Amygdala (tissue), 56 donors: ENCODE data around the gene RGS13.

Experiments
- DNase-seq, 56 donors: peaks; one replicate each; lab custom pipeline; 2025; lab: John Stamatoyannopoulos, UW

Gene RGS13

DNA sequence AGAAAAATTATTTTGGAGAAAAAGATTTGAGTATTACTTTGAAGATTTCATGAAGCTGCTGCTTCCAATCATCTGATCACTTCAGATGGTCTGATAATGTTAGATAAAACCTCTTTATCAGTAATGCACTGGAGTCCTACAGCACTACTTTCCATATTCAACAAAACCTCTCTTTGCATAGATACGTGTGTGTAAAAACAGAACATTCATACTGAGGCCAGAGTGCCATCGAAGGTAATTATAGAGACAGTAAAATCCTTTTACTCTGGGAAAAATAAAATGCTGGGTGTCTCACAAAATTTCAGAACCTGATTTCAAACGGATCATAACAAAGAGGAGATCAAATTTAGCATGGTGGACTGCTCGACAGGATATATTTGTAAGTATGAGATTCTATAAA, at the start of gene RGS13:
Gene RGS13, plus strand, starts transcription at position 209 of the 400 bp plus-strand sequence. CDS start 8,188 bp downstream, outside the sequence.
- DNase-seq: no peak

GRCh38 chr1:192587386-192588266, 48.3 kb upstream of the RGS13 start:
- DNase-seq: no peak

DNA sequence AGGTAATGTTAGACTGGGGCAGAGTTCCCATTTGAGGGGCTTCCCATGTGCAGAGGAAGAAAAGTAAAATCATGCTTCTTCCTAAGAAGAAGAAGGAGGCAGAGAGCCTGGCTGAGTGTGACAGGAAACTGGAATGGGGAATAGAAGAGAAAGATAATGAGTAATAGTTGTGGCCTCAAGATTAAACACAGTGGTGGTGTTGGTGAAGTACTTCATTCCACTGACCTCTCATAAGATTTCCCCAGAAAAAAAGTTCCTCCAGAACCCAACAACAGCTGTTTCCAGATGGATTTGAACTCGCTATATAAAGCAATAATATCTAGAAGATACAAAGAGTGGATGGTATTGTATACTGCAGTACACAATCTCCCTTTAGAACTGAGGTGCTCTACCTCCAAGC, 47.4 kb upstream of the RGS13 start:
- DNase-seq: no peak

- DNase-seq: no peak
These were observed 46.1 kb upstream of the RGS13 start for GRCh38 chr1:192589813-192590212.

DNA sequence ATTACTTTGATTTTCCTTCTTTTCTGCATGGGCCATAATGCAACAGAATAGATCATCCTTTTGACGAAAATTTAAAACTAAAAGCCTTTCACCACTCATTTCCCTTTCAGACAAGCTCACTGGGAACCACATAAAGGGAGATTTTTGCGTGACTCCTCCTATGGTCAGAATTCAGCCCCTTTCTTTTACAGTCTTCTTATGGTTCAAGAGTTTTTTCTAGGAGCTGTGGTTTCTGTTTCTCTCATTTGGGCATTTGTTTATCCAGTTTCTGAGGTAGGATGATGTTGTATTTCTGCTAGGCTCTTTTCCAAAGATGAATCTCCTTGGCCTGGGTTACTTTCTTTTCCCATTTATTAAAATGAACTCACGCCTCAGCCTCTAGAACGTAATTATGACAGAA, 43.4 kb upstream of the RGS13 start:
- DNase-seq: no peak

- no peak for DNase-seq
These were observed 42.8 kb upstream of the RGS13 start for GRCh38 chr1:192592981-192593708.

DNA sequence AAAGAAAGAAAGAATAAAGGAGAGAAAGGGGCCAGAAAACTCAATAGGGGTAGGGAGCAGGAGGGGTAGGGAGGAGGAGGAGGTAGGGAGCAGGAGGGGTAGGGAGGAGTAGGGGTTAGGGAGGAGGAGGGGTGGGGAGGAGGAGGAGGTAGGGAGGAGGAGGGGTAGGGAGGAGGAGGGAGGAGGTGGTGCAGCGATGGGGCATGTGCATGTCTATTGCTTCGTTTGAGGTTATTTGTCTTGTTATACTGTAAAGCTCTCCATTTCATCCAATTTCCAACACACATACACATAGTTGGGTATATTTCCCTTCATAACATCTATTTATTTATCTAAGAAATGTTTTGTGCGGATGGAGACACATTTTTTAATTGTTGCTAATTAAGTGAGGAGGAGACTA, 40.6 kb upstream of the RGS13 start:
- DNase-seq: no peak

DNA sequence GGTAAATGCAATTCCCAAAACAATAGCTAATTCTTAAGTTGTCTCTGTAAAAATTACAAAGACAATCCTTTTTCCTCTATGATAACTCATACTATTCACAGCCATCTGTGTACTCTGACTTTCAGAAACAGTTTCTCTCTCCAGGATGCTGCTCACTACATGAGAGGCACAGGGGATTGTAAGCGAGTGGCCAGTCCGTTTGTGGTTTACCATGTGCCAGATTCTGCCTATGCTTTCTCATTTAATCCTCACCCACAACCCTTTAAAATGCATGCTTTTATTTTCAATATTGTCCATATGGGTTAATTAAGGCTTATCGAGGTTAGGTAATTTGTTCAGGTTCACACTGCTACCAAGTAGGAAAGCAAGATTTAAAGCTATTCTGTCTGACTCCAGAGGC, 37.4 kb upstream of the RGS13 start:
- DNase-seq: no peak

DNA sequence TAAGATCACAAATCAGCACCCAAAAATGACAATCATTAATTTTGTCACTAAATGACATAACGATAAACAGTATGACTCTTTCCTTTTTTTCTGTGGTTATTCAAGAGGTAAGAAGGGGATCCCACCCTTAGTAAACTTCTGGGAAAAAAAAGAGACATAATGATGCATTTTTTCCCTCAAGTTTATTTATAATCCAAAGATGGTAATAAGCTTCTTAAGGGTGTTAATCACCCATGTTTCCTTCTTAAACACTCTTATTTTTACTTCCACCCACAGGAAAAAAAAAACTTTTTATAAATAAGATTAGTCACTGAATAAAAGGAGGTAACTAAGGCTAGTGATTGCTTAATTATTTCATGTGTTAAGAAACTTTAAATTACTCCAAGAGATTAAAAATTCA, 35.7 kb upstream of the RGS13 start:
- DNase-seq: no peak

- DNase-seq: no peak
These were observed 34.8 kb upstream of the RGS13 start for GRCh38 chr1:192601143-192601542.

- DNase-seq: no peak
These were observed 34.4 kb upstream of the RGS13 start for GRCh38 chr1:192601567-192601966.

- DNase-seq: no peak
These were observed 33.2 kb upstream of the RGS13 start for GRCh38 chr1:192602757-192603156.

GRCh38 chr1:192603218-192603787, 32.6 kb upstream of the RGS13 start:
- DNase-seq: no peak

DNA sequence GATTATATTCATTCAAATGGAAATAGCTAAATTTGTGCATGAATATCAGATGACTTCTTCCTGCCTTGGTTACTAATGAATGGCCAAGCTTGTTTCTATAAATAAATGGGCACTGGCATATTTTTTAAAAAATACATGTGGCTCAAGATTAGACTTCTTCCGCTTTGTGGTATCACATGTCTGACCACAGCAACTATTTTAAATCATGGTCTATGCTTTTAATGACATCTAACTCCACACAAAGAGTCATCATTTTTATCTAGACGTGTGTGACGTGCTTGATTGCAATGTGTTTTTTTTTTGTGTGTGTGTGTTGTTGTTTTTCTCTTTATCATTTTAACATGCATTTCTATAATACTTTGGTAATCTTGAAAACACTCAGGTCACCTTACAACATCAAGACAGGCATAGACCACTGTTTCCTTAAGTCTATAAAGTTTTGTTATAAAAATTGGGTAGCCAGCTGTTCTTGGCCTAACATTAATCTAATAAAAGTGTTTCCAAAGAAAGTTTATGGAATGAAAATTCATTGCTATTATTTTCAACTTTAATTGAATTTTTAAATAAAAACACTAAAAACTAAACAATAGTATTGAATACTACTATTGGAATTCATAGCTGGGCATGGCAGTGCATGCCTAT, 30.8 kb upstream of the RGS13 start:
- no peak for DNase-seq

DNA sequence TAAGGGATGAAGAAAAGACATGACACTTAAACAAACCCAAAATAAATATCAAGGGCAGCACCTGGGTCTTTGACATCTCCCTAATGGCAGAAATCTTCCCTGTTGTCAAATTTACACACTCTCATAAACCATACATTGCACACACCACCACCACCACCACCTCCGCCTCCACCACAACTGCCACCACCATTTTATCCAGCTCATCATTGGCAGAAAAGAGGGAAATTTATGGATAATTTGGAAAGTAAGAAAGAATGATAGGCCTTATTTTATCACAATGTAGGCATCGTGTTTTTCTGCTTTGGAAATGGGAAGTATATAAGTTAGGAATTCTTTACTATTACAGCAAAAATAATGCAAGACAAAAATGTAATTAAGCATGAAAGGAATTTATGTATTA, 27.3 kb upstream of the RGS13 start:
- no peak for DNase-seq

DNA sequence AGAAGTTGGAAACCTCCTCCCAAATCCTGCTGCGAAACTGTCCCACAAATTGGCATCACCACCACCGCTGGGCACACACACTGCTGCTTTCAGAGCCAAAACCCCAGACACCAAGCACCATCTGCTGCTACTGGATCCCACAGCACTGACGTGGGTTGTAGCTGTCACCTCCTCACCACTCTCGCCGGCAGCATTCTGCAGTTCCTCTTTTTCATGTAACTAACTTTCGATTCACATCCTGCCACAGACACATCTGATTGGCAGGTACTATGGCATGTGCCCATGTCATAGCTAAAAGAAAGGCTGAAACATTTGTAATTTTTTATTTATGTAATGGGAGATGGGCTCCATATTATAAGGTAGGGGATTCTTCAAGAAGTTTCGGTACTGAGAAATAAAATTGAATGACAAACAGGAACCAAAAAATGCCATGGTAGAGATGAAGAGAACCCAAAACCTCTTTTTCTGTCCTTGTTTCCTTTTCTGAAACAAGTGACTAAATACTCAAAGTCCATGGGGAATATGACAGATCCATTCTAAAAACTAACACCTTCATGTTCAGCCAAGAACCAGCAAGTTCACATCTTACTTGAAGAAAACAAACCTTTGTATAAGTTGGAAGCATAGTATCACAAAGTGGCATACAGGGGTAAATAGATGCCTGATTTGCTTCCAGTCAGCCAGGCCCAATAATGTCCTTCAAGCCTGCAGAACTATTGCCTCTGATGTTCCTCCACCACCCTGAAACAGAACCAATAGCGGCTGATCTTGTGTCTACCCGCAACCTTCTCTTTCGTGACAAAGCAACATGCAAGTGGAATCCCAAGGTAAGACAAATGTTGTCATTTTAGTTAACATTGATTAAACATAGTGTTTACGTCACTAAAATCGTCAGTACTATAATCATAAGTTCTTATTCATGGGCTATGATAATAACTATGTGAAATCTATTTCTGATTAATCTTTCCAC, 26.6 kb upstream of the RGS13 start:
- peak in 27 of 56 donors; percentile 1 to 49 (median 11) for DNase-seq

GRCh38 chr1:192610112-192610889, 25.6 kb upstream of the RGS13 start:
- no peak for DNase-seq

DNA sequence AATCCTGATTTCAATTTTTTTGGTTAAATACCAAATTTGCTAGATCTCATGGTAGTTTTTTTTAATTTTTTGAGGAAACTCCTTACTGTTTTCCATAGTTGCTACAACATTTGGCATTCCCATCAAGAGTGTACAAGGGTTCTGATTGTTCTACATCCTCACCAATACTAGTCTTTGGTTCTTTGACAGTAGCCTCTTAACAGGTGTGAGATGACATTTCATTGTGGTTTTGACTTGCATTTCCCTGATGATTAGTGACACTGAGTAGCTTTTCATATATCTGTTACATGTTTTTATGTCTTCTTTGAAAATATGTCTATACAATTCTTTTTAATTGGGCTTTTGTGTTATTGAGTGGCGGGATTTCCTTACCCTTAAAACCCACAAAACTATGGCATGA, 20.9 kb upstream of the RGS13 start:
- DNase-seq: no peak

DNA sequence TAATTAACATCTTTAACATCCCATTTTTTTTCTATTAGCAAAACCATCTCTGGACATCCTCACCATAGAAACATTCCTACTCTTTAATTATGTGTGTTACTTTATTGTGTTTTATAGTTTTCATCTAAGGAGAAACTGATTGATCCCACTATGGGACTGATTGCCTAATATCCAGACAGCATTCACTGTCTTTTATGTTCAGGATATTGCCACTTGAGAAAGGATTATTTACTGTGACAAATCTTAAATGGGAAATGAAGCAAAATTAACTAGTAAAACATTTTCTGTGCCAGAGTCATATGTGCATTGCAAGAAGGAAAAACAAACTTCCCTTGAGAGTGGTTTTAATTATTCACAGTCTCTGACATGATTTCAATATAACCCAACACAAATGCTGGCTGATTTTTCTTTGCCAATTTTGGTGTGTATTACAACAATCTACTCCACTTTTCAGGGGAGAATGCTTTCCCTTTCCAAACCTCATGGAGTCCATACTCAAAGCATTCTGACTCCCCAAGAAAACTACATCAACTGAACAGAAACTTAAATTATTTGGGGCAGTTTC, 15.8 kb upstream of the RGS13 start:
- DNase-seq: no peak
